HCT116 (cell line): ENCODE measurements around the gene ETFA. TPM values are rescaled to one million over a fixed set of nuclear protein-coding genes. Genes with fewer than 3 reads are reported as not detected.

Experiments used
- ATAC-seq: fragments of 200-7000 bp; cut with Tn5 transposase; 2 replicates; pipeline ENCODE4 v1.9.1; 2020; ENCODE audit warnings: mild to moderate bottlenecking, moderate library complexity
- BruUV-seq: library from RNA; stranded (reverse); fragments of 400-500 nt; replicated peaks from 2 replicates; lab custom pipeline; 2021; lab: Mats Ljungman, UMichigan
- CTCF ChIA-PET: fragments of 300-600 bp; sonication (Branson Sonifier 250); formaldehyde crosslinking; loops from one replicate; lab custom pipeline; 2021; ENCODE audit warnings: antibody characterized with exemption; lab: Charles Lee
- POLR2A ChIA-PET: fragments of 300-600, 350-600 bp; sonication (Branson Sonifier 250); formaldehyde crosslinking; loops from one replicate; lab custom pipeline; 2021; ENCODE audit warnings: antibody characterized with exemption; lab: Charles Lee
- RAD21 ChIA-PET, 2 experiments: fragments of 300-600 bp; sonication (Branson Sonifier 250); formaldehyde crosslinking; loops; one replicate each; lab custom pipeline; 2023; ENCODE audit warnings: low total read pairs in 2 of 2; ENCODE audit not compliant: uncharacterized antibody in 2 of 2, unreplicated experiment in 2 of 2, low non-redundant PET in 1 of 2; lab: Charles Lee
- DNase-seq: peaks from one replicate; pipeline ENCODE4 v3.0.0-alpha.2; 2010; ENCODE audit warnings: low read depth, low spot score
- H2AFZ ChIP-seq: fragments of 200-600 bp; shearing (Covaris generic), sonication (generic); 2 replicates; pipeline ENCODE4 v1.6.1; 2017; ENCODE audit warnings: low read depth, mixed run types, mixed read lengths, antibody characterized with exemption, low read length; ENCODE audit not compliant: poor library complexity, severe bottlenecking
- H3K27ac ChIP-seq: 2 replicates; pipeline ENCODE4 v1.5.1; 2012; ENCODE audit warnings: low read depth, low read length
- H3K27me3 ChIP-seq: fragments of 200-600 bp; sonication (generic); 2 replicates; pipeline ENCODE4 v1.6.1; 2016; ENCODE audit warnings: mixed run types, low read length, mixed read lengths; ENCODE audit not compliant: insufficient read depth
- H3K36me3 ChIP-seq, 2 experiments: fragments of 200-500 bp in 1 of 2; fragments of 200-600 bp in 1 of 2; sonication (Bioruptor generic) in 1 of 2; sonication (generic) in 1 of 2; 2 replicates each; pipeline versions ENCODE4 v1.5.1 to v1.6.1; 2014 to 2016; ENCODE audit warnings: low read length in 2 of 2, inconsistent platforms in 1 of 2, mixed read lengths in 1 of 2, mixed run types in 1 of 2; ENCODE audit not compliant: insufficient read depth in 2 of 2, control insufficient read depth in 1 of 2
- H3K4me1 ChIP-seq, 2 experiments: fragments of 200-600 bp in 1 of 2; sonication (generic) in 1 of 2; 2 replicates each; pipeline versions ENCODE4 v1.5.1 to v1.6.1; 2012 to 2017; ENCODE audit warnings: low read length in 2 of 2, inconsistent platforms in 1 of 2, mild to moderate bottlenecking in 1 of 2, mixed read lengths in 1 of 2, mixed run types in 1 of 2, moderate library complexity in 1 of 2; ENCODE audit not compliant: insufficient read depth in 2 of 2, control insufficient read depth in 1 of 2
- H3K4me2 ChIP-seq: fragments of 200-600 bp; sonication (generic); 2 replicates; pipeline ENCODE4 v1.6.1; 2017; ENCODE audit warnings: mixed run types, low read length, mixed read lengths
- H3K4me3 ChIP-seq, 2 experiments: fragments of 200-600 bp in 1 of 2; sonication (generic) in 1 of 2; replicated peaks in 1 of 2; 2 replicates each; pipeline ENCODE4 v1.5.1; 2011 to 2016; ENCODE audit warnings: low read length in 2 of 2, control low read depth in 1 of 2, low read depth in 1 of 2, mild to moderate bottlenecking in 1 of 2, mixed read lengths in 1 of 2, mixed run types in 1 of 2
- H3K79me2 ChIP-seq: fragments of 200-600 bp; sonication (generic); 2 replicates; pipeline ENCODE4 v1.6.1; 2017; ENCODE audit warnings: mild to moderate bottlenecking, mixed run types, low read length, moderate library complexity, mixed read lengths; ENCODE audit not compliant: insufficient read depth
- H3K9ac ChIP-seq: fragments of 200-600 bp; sonication (generic); 2 replicates; pipeline ENCODE4 v1.6.1; 2016; ENCODE audit warnings: low read length, mixed read lengths
- H3K9me2 ChIP-seq: fragments of 200-600 bp; sonication (generic), shearing (Covaris generic); 2 replicates; pipeline ENCODE4 v1.6.1; 2017; ENCODE audit warnings: mixed run types, mild to moderate bottlenecking, moderate library complexity; ENCODE audit not compliant: insufficient read depth
- H3K9me3 ChIP-seq, 2 experiments: fragments of 200-500 bp in 1 of 2; fragments of 200-600 bp in 1 of 2; sonication (Bioruptor generic) in 1 of 2; sonication (generic) in 1 of 2; 2 replicates each; pipeline ENCODE4 v1.6.1; 2014 to 2017; ENCODE audit warnings: low read length in 2 of 2, mixed read lengths in 2 of 2, inconsistent platforms in 1 of 2, low read depth in 1 of 2, mild to moderate bottlenecking in 1 of 2, mixed run types in 1 of 2, moderate library complexity in 1 of 2; ENCODE audit not compliant: control insufficient read depth in 1 of 2, insufficient read depth in 1 of 2
- H4K20me1 ChIP-seq: fragments of 200-600 bp; sonication (generic), shearing (Covaris generic); 2 replicates; pipeline ENCODE4 v1.6.1; 2017; ENCODE audit warnings: mixed run types, mild to moderate bottlenecking, moderate library complexity; ENCODE audit not compliant: insufficient read depth
- CBX3 ChIP-seq: IDR thresholded peaks from 2 replicates; pipeline ENCODE4 v1.6.1; 2012; ENCODE audit warnings: low read depth
- CEBPB ChIP-seq: IDR thresholded peaks from 2 replicates; pipeline ENCODE4 v1.6.1; 2012; ENCODE audit warnings: low read depth
- EGR1 ChIP-seq: IDR thresholded peaks from 2 replicates; pipeline ENCODE4 v1.6.1; 2012; ENCODE audit warnings: low read depth
- ELF1 ChIP-seq: IDR thresholded peaks from 2 replicates; pipeline ENCODE4 v1.6.1; 2012; ENCODE audit warnings: low read depth, borderline replicate concordance
- EZH2 ChIP-seq: fragments of 200-600 bp; sonication (generic); IDR thresholded peaks from 2 replicates; pipeline ENCODE4 v1.6.1; 2017; ENCODE audit warnings: antibody characterized with exemption, mixed run types
- FOSL1 ChIP-seq: IDR thresholded peaks from 2 replicates; pipeline ENCODE4 v1.6.1; 2012; ENCODE audit warnings: low read depth
- JUND ChIP-seq: IDR thresholded peaks from 2 replicates; pipeline ENCODE4 v1.6.1; 2012
- POLR2A ChIP-seq: IDR thresholded peaks from 2 replicates; pipeline ENCODE4 v1.7.0; 2011; ENCODE audit warnings: borderline replicate concordance; ENCODE audit not compliant: insufficient read depth, insufficient read length; ENCODE audit errors: extremely low read depth
- POLR2AphosphoS5 ChIP-seq: IDR thresholded peaks from 2 replicates; pipeline ENCODE4 v1.6.1; 2011; ENCODE audit warnings: mild to moderate bottlenecking, low read depth, low read length, moderate library complexity
- RAD21 ChIP-seq: IDR thresholded peaks from 2 replicates; pipeline ENCODE4 v1.6.1; 2012; ENCODE audit warnings: low read depth, mild to moderate bottlenecking
- TCF7L2 ChIP-seq: IDR thresholded peaks from 2 replicates; pipeline ENCODE4 v1.7.0; 2011; ENCODE audit warnings: borderline replicate concordance, inconsistent platforms; ENCODE audit not compliant: insufficient read depth, insufficient read length; ENCODE audit errors: extremely low read depth
- YY1 ChIP-seq: IDR thresholded peaks from 2 replicates; pipeline ENCODE4 v1.6.1; 2011; ENCODE audit warnings: low read length, low read depth, moderate library complexity, mild to moderate bottlenecking; ENCODE audit not compliant: insufficient replicate concordance; ENCODE audit errors: extremely low read depth
- intact Hi-C: fragments of 100-400 bp; cut with micrococcal nuclease; formaldehyde crosslinking; loops from 2 replicates; pipeline ENCODE4 v1.10.0; 2022
- total RNA-seq: library from RNA; stranded (reverse); gene quantifications from one replicate; pipeline ENCODE4 v1.2.1, GENCODE V29; 2021; ENCODE audit not compliant: unreplicated experiment
- TF ChIP-seq, protein P1 (sequence below), 3 experiments: fragments of 200-600 bp in 1 of 3; sonication (generic) in 1 of 3; IDR thresholded peaks in 2 of 3; conservative IDR thresholded peaks in 1 of 3; 2 replicates each; pipeline ENCODE4 v1.5.1; 2012 to 2017; ENCODE audit warnings: low read depth in 2 of 3, low read length in 2 of 3, antibody characterized with exemption in 1 of 3, borderline replicate concordance in 1 of 3, control low read depth in 1 of 3, mild to moderate bottlenecking in 1 of 3, mixed read lengths in 1 of 3, mixed run types in 1 of 3, moderate library complexity in 1 of 3; ENCODE audit not compliant: insufficient read depth in 1 of 3

The ETFA gene
- total RNA-seq, 1 experiment from 2014 or later, result 144 TPM

DNA sequence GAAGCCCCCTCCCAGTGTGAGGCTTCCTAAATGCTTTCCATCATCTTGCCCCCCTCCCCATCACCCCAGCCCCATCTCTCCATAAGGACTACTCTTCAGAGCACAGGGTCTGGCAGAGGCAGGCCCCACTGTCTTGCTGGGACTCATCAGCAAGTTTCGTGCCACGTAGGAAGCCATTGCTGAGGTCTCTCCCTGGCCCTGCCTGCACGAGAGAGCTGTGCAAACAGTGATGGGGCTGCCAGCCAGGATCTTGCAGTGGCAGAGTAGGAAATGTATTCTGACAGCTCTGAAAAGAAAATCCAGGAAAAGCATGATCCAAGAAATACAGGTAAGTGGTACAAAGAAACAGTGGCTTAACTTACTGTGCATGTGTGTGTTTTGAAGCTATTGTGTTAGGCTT lies 47.9 kb upstream of the ETFA start:
- no peaks in the 10 kb centered on the region for H3K36me3 ChIP-seq
- H3K79me2 ChIP-seq, result no peaks in the 10 kb centered on the region
- H3K9me2 ChIP-seq, result no peaks in the 10 kb centered on the region
- no peaks in the 10 kb centered on the region for H3K9me3 ChIP-seq
- intact Hi-C loops, result no loop called here
- ATAC-seq (no peak), DNase-seq (no peak)
- H3K27me3 ChIP-seq, result no peaks in the 10 kb centered on the region
- no TSS peak for BruUV-seq
- H4K20me1 ChIP-seq, result no peaks in the 10 kb centered on the region
- H3K9ac ChIP-seq, result no peak overlapping the region
- TF ChIP-seq POLR2AphosphoS5 (no peak), FOSL1 (no peak), TCF7L2 (no peak), EZH2 (no peak), ELF1 (no peak), EGR1 (no peak)
- H3K4me2 ChIP-seq, result no peak overlapping the region
- H3K27ac ChIP-seq, result no peak overlapping the region
- ChIA-PET CTCF (no interaction called here), RAD21 (no interaction called here), POLR2A (interaction anchor here (0.7 kb wide), 1 partner anchor 101 kb away, joined by 3 read pairs; no protein-coding TSS in a partner anchor)
- H3K4me3 ChIP-seq, result no peak overlapping the region
- H2AFZ ChIP-seq, result no peak overlapping the region
- no peaks in the 10 kb centered on the region for H3K4me1 ChIP-seq

- POLR2A ChIA-PET, result no interaction called here
- DNase-seq (no peak), ATAC-seq (no peak)
- H3K27ac ChIP-seq, result no peak overlapping the region
- H3K4me1 ChIP-seq, result no peaks in the 10 kb centered on the region
- BruUV-seq, result no TSS peak
- RAD21 ChIA-PET, result no interaction called here
- no peaks in the 10 kb centered on the region for H4K20me1 ChIP-seq
- no peak overlapping the region for H3K9ac ChIP-seq
- H2AFZ ChIP-seq, result no peak overlapping the region
- no peak for TF ChIP-seq RAD21
- TF ChIP-seq, protein P1, sequence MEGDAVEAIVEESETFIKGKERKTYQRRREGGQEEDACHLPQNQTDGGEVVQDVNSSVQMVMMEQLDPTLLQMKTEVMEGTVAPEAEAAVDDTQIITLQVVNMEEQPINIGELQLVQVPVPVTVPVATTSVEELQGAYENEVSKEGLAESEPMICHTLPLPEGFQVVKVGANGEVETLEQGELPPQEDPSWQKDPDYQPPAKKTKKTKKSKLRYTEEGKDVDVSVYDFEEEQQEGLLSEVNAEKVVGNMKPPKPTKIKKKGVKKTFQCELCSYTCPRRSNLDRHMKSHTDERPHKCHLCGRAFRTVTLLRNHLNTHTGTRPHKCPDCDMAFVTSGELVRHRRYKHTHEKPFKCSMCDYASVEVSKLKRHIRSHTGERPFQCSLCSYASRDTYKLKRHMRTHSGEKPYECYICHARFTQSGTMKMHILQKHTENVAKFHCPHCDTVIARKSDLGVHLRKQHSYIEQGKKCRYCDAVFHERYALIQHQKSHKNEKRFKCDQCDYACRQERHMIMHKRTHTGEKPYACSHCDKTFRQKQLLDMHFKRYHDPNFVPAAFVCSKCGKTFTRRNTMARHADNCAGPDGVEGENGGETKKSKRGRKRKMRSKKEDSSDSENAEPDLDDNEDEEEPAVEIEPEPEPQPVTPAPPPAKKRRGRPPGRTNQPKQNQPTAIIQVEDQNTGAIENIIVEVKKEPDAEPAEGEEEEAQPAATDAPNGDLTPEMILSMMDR (IDR thresholded peaks at IDR 0.05 in 2 of 3, conservative IDR thresholded peaks at IDR 0.05 in 1 of 3; ENCODE audit: borderline replicate concordance in 1 of 3, insufficient read depth in 1 of 3, low read depth in 2 of 3, low read length in 2 of 3), result no peak
- TF ChIP-seq CEBPB, result no peak
- TF ChIP-seq JUND, result no peak
- no peak for TF ChIP-seq POLR2A
- TF ChIP-seq CBX3, result no peak
- no peak for TF ChIP-seq ELF1
- TF ChIP-seq YY1, result no peak
- H3K27me3 ChIP-seq, result no peaks in the 10 kb centered on the region
- H3K79me2 ChIP-seq, result no peaks in the 10 kb centered on the region
- no peak overlapping the region for H3K4me3 ChIP-seq
- CTCF ChIA-PET, result no interaction called here
- H3K9me2 ChIP-seq, result no peaks in the 10 kb centered on the region
- no peaks in the 10 kb centered on the region for H3K36me3 ChIP-seq
- no peaks in the 10 kb centered on the region for H3K9me3 ChIP-seq
- H3K4me2 ChIP-seq, result no peak overlapping the region
- intact Hi-C loops, result no loop called here
Observed at GRCh38 chr15:76358453-76358852, 47.2 kb upstream of the ETFA start.
